A549 (cell line): ENCODE results near the gene SIK2. TPM values are rescaled to one million over a fixed set of nuclear protein-coding genes. Genes with fewer than 3 reads are reported as not detected.

Experiments used
- ATAC-seq, 2 experiments: fragments of 200-7000 bp in 1 of 2; fragments of >200 bp in 1 of 2; cut with Nextera tagmentation in 1 of 2; cut with Tn5 transposase in 1 of 2; 3 replicates each; pipeline versions ENCODE4 v1.8.0 to v1.9.1; 2018 to 2020; ENCODE audit warnings: mild to moderate bottlenecking in 1 of 2, moderate library complexity in 1 of 2
- CTCF ChIA-PET: fragments of 300-600 bp; sonication (Branson Sonifier 250); formaldehyde crosslinking; extraction: SDS; loops from one replicate; lab custom pipeline; 2021; ENCODE audit warnings: antibody characterized with exemption, inconsistent platforms; lab: Yijun Ruan, JAX
- POLR2A ChIA-PET: fragments of 350-600 bp; formaldehyde crosslinking; extraction: SDS; loops from one replicate; lab custom pipeline; 2021; ENCODE audit warnings: antibody characterized with exemption, inconsistent platforms; lab: Yijun Ruan, JAX
- DNase-seq, 2 experiments: peaks; one replicate each; pipeline versions ENCODE4 v3.0.0 to v3.0.0-alpha.2; 2011 to 2016; ENCODE audit warnings: low read depth in 1 of 2, low spot score in 1 of 2
- FAIRE-seq: peaks from 2 replicates; lab custom pipeline; 2011; peaks lifted over from hg19 to GRCh38; lab: Jason Lieb, UNC
- H3K27ac ChIP-seq, 2 experiments: fragments of >200 bp; sonication (Bioruptor Twin); formaldehyde crosslinking; 3 replicates each; pipeline ENCODE4 v1.5.1; 2016 to 2017
- H3K4me1 ChIP-seq: fragments of >200 bp; sonication (Bioruptor Twin); formaldehyde crosslinking; 3 replicates; pipeline ENCODE4 v1.6.1; 2016
- H3K4me2 ChIP-seq: fragments of >200 bp; sonication (Bioruptor Twin); formaldehyde crosslinking; 3 replicates; pipeline ENCODE4 v1.6.1; 2016
- H3K4me3 ChIP-seq: fragments of >200 bp; sonication (Bioruptor Twin); formaldehyde crosslinking; 3 replicates; pipeline ENCODE4 v1.5.1; 2016
- H3K9me3 ChIP-seq: fragments of >200 bp; sonication (Bioruptor Twin); formaldehyde crosslinking; 3 replicates; pipeline ENCODE4 v1.6.1; 2016
- CBX8 ChIP-seq: fragments of 200-600 bp; sonication (generic); IDR thresholded peaks from 2 replicates; pipeline ENCODE4 v1.6.1; 2016
- CTCF ChIP-seq: fragments of >200 bp; sonication (Bioruptor Twin); formaldehyde crosslinking; IDR thresholded peaks from 3 replicates; pipeline ENCODE4 v1.5.1; 2016
- E2F6 ChIP-seq: IDR thresholded peaks from 2 replicates; pipeline ENCODE4 v1.6.1; 2012; ENCODE audit warnings: low read depth, borderline replicate concordance
- ELK1 ChIP-seq: fragments of 150-350 bp; IDR thresholded peaks from 2 replicates; pipeline ENCODE4 v1.6.1; 2014; ENCODE audit warnings: low read depth, mild to moderate bottlenecking, low read length
- EP300 ChIP-seq, 2 experiments: fragments of >200 bp; sonication (Bioruptor Twin); formaldehyde crosslinking; IDR thresholded peaks; 2 replicates in 1 of 2; 3 replicates in 1 of 2; pipeline ENCODE4 v1.6.1; 2016 to 2017
- ESRRA ChIP-seq: fragments of 150-350 bp; IDR thresholded peaks from 2 replicates; pipeline ENCODE4 v1.6.1; 2014; ENCODE audit warnings: mild to moderate bottlenecking, low read length, borderline replicate concordance
- FOSB ChIP-seq: fragments of 250-450 bp; sonication (Bioruptor Pico); IDR thresholded peaks from 2 replicates; pipeline ENCODE4 v1.5.0; 2020; ENCODE audit warnings: mild to moderate bottlenecking, moderate library complexity
- FOSL2 ChIP-seq, 2 experiments: fragments of 450-650 bp in 1 of 2; fragments of >200 bp in 1 of 2; sonication (Bioruptor Twin) in 1 of 2; formaldehyde crosslinking; IDR thresholded peaks; 2 replicates each; pipeline versions ENCODE4 v1.5.0 to v1.6.1; 2016 to 2020; ENCODE audit warnings: mild to moderate bottlenecking in 1 of 2, moderate library complexity in 1 of 2
- HDAC2 ChIP-seq: fragments of 200-600 bp; sonication (generic); IDR thresholded peaks from 2 replicates; pipeline ENCODE4 v1.6.1; 2016
- HMGXB4 ChIP-seq: fragments of 250-450 bp; sonication (Bioruptor Pico); IDR thresholded peaks from 2 replicates; pipeline ENCODE4 v1.5.0; 2021; ENCODE audit warnings: mild to moderate bottlenecking, moderate library complexity, borderline replicate concordance
- HOXB13 ChIP-seq: fragments of 250-450 bp; sonication (Bioruptor Pico); IDR thresholded peaks from 2 replicates; pipeline ENCODE4 v1.5.0; 2020; ENCODE audit warnings: low read depth, mild to moderate bottlenecking, moderate library complexity
- HOXB5 ChIP-seq: fragments of 250-450 bp; sonication (Bioruptor Pico); IDR thresholded peaks from 2 replicates; pipeline ENCODE4 v1.5.0; 2020; ENCODE audit warnings: mild to moderate bottlenecking, moderate library complexity
- JUN ChIP-seq, 2 experiments: fragments of >200 bp; sonication (Bioruptor Twin); formaldehyde crosslinking; IDR thresholded peaks; 2 replicates in 1 of 2; 3 replicates in 1 of 2; pipeline ENCODE4 v1.6.1; 2016 to 2017
- JUNB ChIP-seq: fragments of >200 bp; sonication (Bioruptor Twin); formaldehyde crosslinking; IDR thresholded peaks from 2 replicates; pipeline ENCODE4 v1.6.1; 2016
- KDM1A ChIP-seq: fragments of 200-600 bp; sonication (generic); IDR thresholded peaks from 2 replicates; pipeline ENCODE4 v1.6.1; 2016; ENCODE audit warnings: low read depth, mild to moderate bottlenecking
- KDM5A ChIP-seq: fragments of 200-600 bp; sonication (generic); IDR thresholded peaks from 2 replicates; pipeline ENCODE4 v1.6.1; 2016; ENCODE audit warnings: antibody characterized with exemption, mild to moderate bottlenecking
- MAX ChIP-seq: IDR thresholded peaks from 2 replicates; pipeline ENCODE4 v1.6.1; 2012
- MAZ ChIP-seq: fragments of 150-350 bp; IDR thresholded peaks from 2 replicates; pipeline ENCODE4 v1.6.1; 2014; ENCODE audit warnings: antibody characterized with exemption, low read depth, low read length, borderline replicate concordance
- MYC ChIP-seq: IDR thresholded peaks from 2 replicates; pipeline ENCODE4 v1.6.1; 2012; ENCODE audit warnings: mild to moderate bottlenecking, inconsistent platforms, low read length, improper control_type of control experiment, borderline replicate concordance
- NFE2L2 ChIP-seq: fragments of 150-350 bp; conservative IDR thresholded peaks from 2 replicates; pipeline ENCODE4 v1.6.1; 2014; ENCODE audit warnings: low read length
- NPAS2 ChIP-seq: fragments of 250-450 bp; sonication (Bioruptor Pico); IDR thresholded peaks from 2 replicates; pipeline ENCODE4 v1.8.0; 2022; ENCODE audit warnings: mild to moderate bottlenecking, moderate library complexity, borderline replicate concordance
- PBX3 ChIP-seq: IDR thresholded peaks from 2 replicates; pipeline ENCODE4 v1.6.1; 2012
- POLR2A ChIP-seq: IDR thresholded peaks from 2 replicates; pipeline ENCODE4 v1.6.1; 2012; ENCODE audit warnings: mild to moderate bottlenecking, low read length
- RAD21 ChIP-seq, 2 experiments: fragments of >200 bp in 1 of 2; sonication (Bioruptor Twin) in 1 of 2; formaldehyde crosslinking in 1 of 2; IDR thresholded peaks in 1 of 2; conservative IDR thresholded peaks in 1 of 2; 2 replicates in 1 of 2; 3 replicates in 1 of 2; pipeline ENCODE4 v1.6.1; 2012 to 2018; ENCODE audit warnings: inconsistent platforms in 1 of 2
- SMC3 ChIP-seq: fragments of >200 bp; sonication (Bioruptor Twin); formaldehyde crosslinking; IDR thresholded peaks from 3 replicates; pipeline ENCODE4 v1.6.1; 2018; ENCODE audit warnings: inconsistent platforms
- TP53 ChIP-seq: fragments of 250-450 bp; sonication (Bioruptor Pico); IDR thresholded peaks from 2 replicates; pipeline ENCODE4 v1.5.0; 2021; ENCODE audit warnings: mild to moderate bottlenecking, moderate library complexity
- ZFP36 ChIP-seq: fragments of 450-650 bp; IDR thresholded peaks from 2 replicates; pipeline ENCODE4 v1.6.1; 2014; ENCODE audit warnings: borderline replicate concordance; ENCODE audit not compliant: partially characterized antibody
- ZSCAN20 ChIP-seq: fragments of 250-450 bp; sonication (Bioruptor Pico); IDR thresholded peaks from 2 replicates; pipeline ENCODE4 v1.8.0; 2022; ENCODE audit warnings: mild to moderate bottlenecking, moderate library complexity
- whole genome bisulfite sequencing: methylation state at CpG from one replicate; pipeline ENCODE4 v1.1.6; 2017; ENCODE audit errors: missing lambda C conversion rate; 5-methylcytosine and 5-hydroxymethylcytosine counted together
- polyA minus RNA-seq: library from RNA; depleted of rRNA, polyadenylated mRNA; stranded (reverse); fragments of >200 nt; gene quantifications from 2 replicates; pipeline ENCODE4 v1.2.3, GENCODE V29; 2011; rRNA and poly(A)+ RNA removed
- polyA plus RNA-seq, 4 experiments: library from polyadenylated mRNA; depleted of rRNA in 3 of 4; stranded (reverse); fragments of >200 nt; fragmentation: RNase III in 1 of 4; extraction: RNeasy Plus Mini Kit Qiagen cat#74134 plus additional on column Dnase treatment in 1 of 4; gene quantifications; 2 replicates in 3 of 4; 3 replicates in 1 of 4; pipeline ENCODE4 v1.2.3, GENCODE V29; 2011 to 2017

Gene SIK2
- polyA plus RNA-seq (2011; rRNA removed) (9.0 and 11.4 TPM in 2 replicates), polyA plus RNA-seq (2017; fragmentation: RNase III; extraction: RNeasy Plus Mini Kit Qiagen cat#74134 plus additional on column Dnase treatment) (4.5 to 5.1 TPM (median 4.7 TPM) in 3 replicates), polyA minus RNA-seq (16.7 and 20.0 TPM in 2 replicates)
- 3.6 and 5.4 TPM in 2 replicates for polyA plus RNA-seq (2012; cell fraction: cytosol; rRNA removed)
- polyA plus RNA-seq (2012; cell fraction: nucleus; rRNA removed), result 6.7 and 7.4 TPM in 2 replicates

GRCh38 chr11:111601979-111602864 lies at the start of gene SIK2:
Gene SIK2 (plus strand): TSS chr11:111602449. CDS start chr11:111602564, 115 bp downstream.
- peak within 1 kb of the TSS; percentile 90 for H3K4me2 ChIP-seq
- peak; percentile 54 to 92 for DNase-seq
- H3K4me1 ChIP-seq, result peaks cover 25% of the 10 kb centered on the region; the same call in 2 of the 3 replicates
- peak within 1 kb of the TSS; percentile 95 to 98 for H3K27ac ChIP-seq
- CTCF ChIA-PET, result interaction anchor here (0.6 to 3.2 kb wide), 16 partner anchors 11 to 243 kb away, joined by 3 to 30 read pairs (median 4); partner anchors contain the start of gene PPP2R1B
- ATAC-seq, result peak; percentile 94
- TF ChIP-seq HOXB13 (CRISPR knock-in tag), result no peak
- no peak for TF ChIP-seq ZFP36
- TF ChIP-seq HOXB5 (CRISPR knock-in tag), result no peak
- no peak for TF ChIP-seq JUNB
- no peak for TF ChIP-seq FOSB (CRISPR knock-in tag)
- no peak for TF ChIP-seq NFE2L2
- TF ChIP-seq ESRRA, result no peak
- peak; percentile 75 for TF ChIP-seq MAX
- TF ChIP-seq MAZ, result peak; percentile 81; the same call in 1 of the 2 replicates
- TF ChIP-seq E2F6, result peak; percentile 89
- peak; percentile 94 for TF ChIP-seq SMC3
- TF ChIP-seq NPAS2, result no peak
- TF ChIP-seq KDM5A, result no peak
- peak; percentile 37; the same call in 1 of the 2 replicates for TF ChIP-seq POLR2A
- TF ChIP-seq MYC, result peak; percentile 56; the same call in 1 of the 2 replicates
- no peak for TF ChIP-seq EP300 (IDR thresholded peaks at IDR 0.05)
- no peak for TF ChIP-seq HDAC2
- no peak for TF ChIP-seq FOSL2 (IDR thresholded peaks at IDR 0.05)
- no peak for TF ChIP-seq FOSL2 (CRISPR knock-in tag; IDR thresholded peaks at IDR 0.05)
- peak; percentile 86 to 96 for TF ChIP-seq RAD21 (conservative IDR thresholded peaks at IDR 0.05 in 1 of 2, IDR thresholded peaks at IDR 0.05 in 1 of 2)
- TF ChIP-seq JUN (IDR thresholded peaks at IDR 0.05), result peak in 1 of 2 experiments; percentile 30; a peak in 1 of 5 replicates
- TF ChIP-seq CTCF, result peak; percentile 84
- TF ChIP-seq, all 56 proteins: peak for 9
- 0% methylated on average over 16 of the region's 100 CpGs for WGBS
- Histone ChIP-seq H3K9me3 (no peaks in the 10 kb centered on the region), H3K4me3 (peak within 1 kb of the TSS; percentile 95)
- no peak for FAIRE-seq
- POLR2A ChIA-PET, result interaction anchor here (0.7 to 1.4 kb wide), 3 partner anchors 161 to 269 kb away, joined by 3 to 4 read pairs (median 4); partner anchors contain the start of genes ALG9 and PPP2R1B

- DNase-seq (no peak), FAIRE-seq (no peak), ATAC-seq (no peak)
- Histone ChIP-seq H3K4me3 (no peak overlapping the region), H3K4me1 (peaks cover 15% of the 10 kb centered on the region), H3K9me3 (peaks cover 12% of the 10 kb centered on the region; the same call in 2 of the 3 replicates), H3K27ac (peak overlapping the region in 1 of 2 experiments; percentile 45; a peak in 1 of 6 replicates), H3K4me2 (0 out of 3 replicates have a peak overlapping the region, but pooled peaks have one; percentile 4)
- ChIA-PET CTCF (interaction anchor here (0.9 to 1.2 kb wide), 2 partner anchors 23 to 102 kb away, joined by 3 read pairs; no protein-coding TSS in a partner anchor), POLR2A (no interaction called here)
- TF ChIP-seq KDM1A, result no peak
- no peak for TF ChIP-seq ZSCAN20 (CRISPR knock-in tag)
- TF ChIP-seq HMGXB4, result no peak
- TF ChIP-seq PBX3, result no peak
- TF ChIP-seq MYC, result no peak
- TF ChIP-seq CBX8, result no peak
- TF ChIP-seq HDAC2, result no peak
- no peak for TF ChIP-seq MAZ
- no peak for TF ChIP-seq NFE2L2
- no peak for TF ChIP-seq RAD21 (conservative IDR thresholded peaks at IDR 0.05 in 1 of 2, IDR thresholded peaks at IDR 0.05 in 1 of 2)
- no peak for TF ChIP-seq TP53 (CRISPR knock-in tag)
- TF ChIP-seq ELK1, result no peak
Observed at GRCh38 chr11:111554532-111554931, 47.7 kb upstream of the SIK2 start.
